ENCODE measurements around the gene PCSK9. TPM values are rescaled to one million over a fixed set of nuclear protein-coding genes. Genes with fewer than 3 reads are reported as not detected.
A peak's percentile ranks its signal among the peaks of the same experiment; 100 is the strongest.

The PCSK9 gene
- total and polyA plus RNA-seq, 4 donors: 10.8 to 112 (median 58.5) TPM

DNA sequence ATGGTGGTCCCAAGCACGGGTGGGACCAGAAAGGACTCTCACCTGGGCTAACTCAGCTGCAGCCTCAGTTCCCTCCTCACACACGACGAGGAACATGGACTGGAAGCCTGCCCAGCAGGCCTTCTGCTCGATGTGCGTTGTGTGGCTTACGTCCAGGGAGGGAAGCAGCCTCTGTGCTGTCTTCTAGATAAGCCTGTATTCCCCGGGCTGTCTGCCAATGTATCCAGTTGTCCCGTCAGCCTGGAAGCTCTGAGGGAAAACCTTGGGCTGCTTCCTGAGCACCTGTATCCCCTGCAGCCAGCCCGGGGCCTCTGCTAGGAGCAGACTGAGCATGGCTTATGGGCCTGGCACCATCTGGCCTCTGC lies 10.5 kb downstream of the PCSK9 start:
- no peak overlapping the region for H3K9ac ChIP-seq (ENCODE audit: low read depth in 1 of 2, low read length in 2 of 2)
- H3K4me1 ChIP-seq (ENCODE audit: control insufficient read depth in 4 of 4, insufficient read depth in 4 of 4, low read length in 3 of 4): peaks cover 31 to 96% (median 81%) of the 10 kb centered on the region in 4 donors
- no peak overlapping the region for H3K27ac ChIP-seq (ENCODE audit: low read depth in 1 of 2, low read length in 2 of 2)
- no peak for TF ChIP-seq FOXA1 (IDR thresholded peaks at IDR 0.05)
- TF ChIP-seq, protein P1, sequence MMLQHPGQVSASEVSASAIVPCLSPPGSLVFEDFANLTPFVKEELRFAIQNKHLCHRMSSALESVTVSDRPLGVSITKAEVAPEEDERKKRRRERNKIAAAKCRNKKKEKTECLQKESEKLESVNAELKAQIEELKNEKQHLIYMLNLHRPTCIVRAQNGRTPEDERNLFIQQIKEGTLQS (IDR thresholded peaks at IDR 0.05): no peak
- TF ChIP-seq, protein P2, sequence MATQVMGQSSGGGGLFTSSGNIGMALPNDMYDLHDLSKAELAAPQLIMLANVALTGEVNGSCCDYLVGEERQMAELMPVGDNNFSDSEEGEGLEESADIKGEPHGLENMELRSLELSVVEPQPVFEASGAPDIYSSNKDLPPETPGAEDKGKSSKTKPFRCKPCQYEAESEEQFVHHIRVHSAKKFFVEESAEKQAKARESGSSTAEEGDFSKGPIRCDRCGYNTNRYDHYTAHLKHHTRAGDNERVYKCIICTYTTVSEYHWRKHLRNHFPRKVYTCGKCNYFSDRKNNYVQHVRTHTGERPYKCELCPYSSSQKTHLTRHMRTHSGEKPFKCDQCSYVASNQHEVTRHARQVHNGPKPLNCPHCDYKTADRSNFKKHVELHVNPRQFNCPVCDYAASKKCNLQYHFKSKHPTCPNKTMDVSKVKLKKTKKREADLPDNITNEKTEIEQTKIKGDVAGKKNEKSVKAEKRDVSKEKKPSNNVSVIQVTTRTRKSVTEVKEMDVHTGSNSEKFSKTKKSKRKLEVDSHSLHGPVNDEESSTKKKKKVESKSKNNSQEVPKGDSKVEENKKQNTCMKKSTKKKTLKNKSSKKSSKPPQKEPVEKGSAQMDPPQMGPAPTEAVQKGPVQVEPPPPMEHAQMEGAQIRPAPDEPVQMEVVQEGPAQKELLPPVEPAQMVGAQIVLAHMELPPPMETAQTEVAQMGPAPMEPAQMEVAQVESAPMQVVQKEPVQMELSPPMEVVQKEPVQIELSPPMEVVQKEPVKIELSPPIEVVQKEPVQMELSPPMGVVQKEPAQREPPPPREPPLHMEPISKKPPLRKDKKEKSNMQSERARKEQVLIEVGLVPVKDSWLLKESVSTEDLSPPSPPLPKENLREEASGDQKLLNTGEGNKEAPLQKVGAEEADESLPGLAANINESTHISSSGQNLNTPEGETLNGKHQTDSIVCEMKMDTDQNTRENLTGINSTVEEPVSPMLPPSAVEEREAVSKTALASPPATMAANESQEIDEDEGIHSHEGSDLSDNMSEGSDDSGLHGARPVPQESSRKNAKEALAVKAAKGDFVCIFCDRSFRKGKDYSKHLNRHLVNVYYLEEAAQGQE (IDR thresholded peaks at IDR 0.05): no peak
- no peak for TF ChIP-seq YY1 (IDR thresholded peaks at IDR 0.05)
- TF ChIP-seq RXRA (IDR thresholded peaks at IDR 0.05): peak in 1 of 2 donors; percentile 38
- peak in 1 of 2 donors; percentile 12 for TF ChIP-seq HNF4A (conservative IDR thresholded peaks at IDR 0.05)
- 23% methylated on average over 9 of the region's 9 CpGs for WGBS
- DNase-seq (ENCODE audit: low spot score): no peak
- no peaks in the 10 kb centered on the region for H3K9me3 ChIP-seq (ENCODE audit: control insufficient read depth in 4 of 4, low read length in 3 of 4)
- peaks cover 3 to 10% (median 6%) of the 10 kb centered on the region in 4 donors for H3K36me3 ChIP-seq (ENCODE audit: control insufficient read depth in 4 of 4, insufficient read depth in 3 of 4, low read depth in 1 of 4, low read length in 3 of 4)
- no peak overlapping the region for H3K4me3 ChIP-seq (ENCODE audit: low read depth in 1 of 3, low read length in 3 of 3)
- H3K27me3 ChIP-seq (ENCODE audit: control insufficient read depth in 4 of 4, insufficient read depth in 4 of 4, low read length in 3 of 4): no peaks in the 10 kb centered on the region

DNA sequence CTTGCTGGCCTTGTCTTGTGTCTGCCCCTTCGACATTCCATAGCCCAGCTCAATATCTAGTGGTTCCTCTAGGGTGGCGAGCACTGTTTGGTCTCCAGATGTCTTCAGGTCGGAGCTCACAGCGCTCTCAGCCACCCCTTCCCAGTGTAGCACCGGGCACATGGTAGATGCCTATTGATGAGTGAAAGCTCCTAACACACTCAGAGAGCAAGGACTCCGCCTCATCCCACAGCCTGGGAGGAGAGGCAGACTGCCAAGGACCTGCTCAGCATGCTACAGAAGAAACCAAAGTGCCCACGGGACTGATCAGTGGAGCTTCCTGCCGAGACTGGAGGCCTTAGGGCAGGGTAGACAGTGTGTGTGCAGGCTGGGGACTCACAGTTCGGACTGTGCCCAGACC lies 10.9 kb downstream of the PCSK9 start:
- H3K9ac ChIP-seq (ENCODE audit: low read depth in 1 of 2, low read length in 2 of 2): no peak overlapping the region
- no peaks in the 10 kb centered on the region for H3K9me3 ChIP-seq (ENCODE audit: control insufficient read depth in 4 of 4, low read length in 3 of 4)
- TF ChIP-seq, protein P2 (IDR thresholded peaks at IDR 0.05): no peak
- TF ChIP-seq, protein P3, sequence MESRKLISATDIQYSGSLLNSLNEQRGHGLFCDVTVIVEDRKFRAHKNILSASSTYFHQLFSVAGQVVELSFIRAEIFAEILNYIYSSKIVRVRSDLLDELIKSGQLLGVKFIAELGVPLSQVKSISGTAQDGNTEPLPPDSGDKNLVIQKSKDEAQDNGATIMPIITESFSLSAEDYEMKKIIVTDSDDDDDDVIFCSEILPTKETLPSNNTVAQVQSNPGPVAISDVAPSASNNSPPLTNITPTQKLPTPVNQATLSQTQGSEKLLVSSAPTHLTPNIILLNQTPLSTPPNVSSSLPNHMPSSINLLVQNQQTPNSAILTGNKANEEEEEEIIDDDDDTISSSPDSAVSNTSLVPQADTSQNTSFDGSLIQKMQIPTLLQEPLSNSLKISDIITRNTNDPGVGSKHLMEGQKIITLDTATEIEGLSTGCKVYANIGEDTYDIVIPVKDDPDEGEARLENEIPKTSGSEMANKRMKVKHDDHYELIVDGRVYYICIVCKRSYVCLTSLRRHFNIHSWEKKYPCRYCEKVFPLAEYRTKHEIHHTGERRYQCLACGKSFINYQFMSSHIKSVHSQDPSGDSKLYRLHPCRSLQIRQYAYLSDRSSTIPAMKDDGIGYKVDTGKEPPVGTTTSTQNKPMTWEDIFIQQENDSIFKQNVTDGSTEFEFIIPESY (IDR thresholded peaks at IDR 0.05): no peak
- no peak for TF ChIP-seq FOXA1 (IDR thresholded peaks at IDR 0.05)
- H3K27ac ChIP-seq (ENCODE audit: low read depth in 1 of 2, low read length in 2 of 2): no peak overlapping the region
- no peaks in the 10 kb centered on the region for H3K27me3 ChIP-seq (ENCODE audit: control insufficient read depth in 4 of 4, insufficient read depth in 4 of 4, low read length in 3 of 4)
- 63% methylated on average over 9 of the region's 9 CpGs for WGBS
- H3K4me1 ChIP-seq (ENCODE audit: control insufficient read depth in 4 of 4, insufficient read depth in 4 of 4, low read length in 3 of 4): peaks cover 32 to 96% (median 83%) of the 10 kb centered on the region in 4 donors
- H3K4me3 ChIP-seq (ENCODE audit: low read depth in 1 of 3, low read length in 3 of 3): no peak overlapping the region
- peaks cover 0 to 10% (median 6%) of the 10 kb centered on the region in 4 donors for H3K36me3 ChIP-seq (ENCODE audit: control insufficient read depth in 4 of 4, insufficient read depth in 3 of 4, low read depth in 1 of 4, low read length in 3 of 4)
- no peak for DNase-seq (ENCODE audit: low spot score)

All from liver (tissue), 9 donors.